HG02610 (cell line): ENCODE measurements around the gene C6orf132.
"Not testable (repeated sequence)": the region's sequence is repeated elsewhere in the genome, so short reads cannot be mapped to it uniquely, and the experiment has no call there.

Source experiments
- ATAC-seq: cut with Tn5 transposase; IDR thresholded peaks from one replicate; pipeline ENCODE4 v1.9.1; 2021; ENCODE audit warnings: mild to moderate bottlenecking, moderate library complexity; ENCODE audit not compliant: unreplicated experiment

Gene C6orf132

GRCh38 chr6:42142118-42142835, at the start of gene C6orf132:
TSS of gene C6orf132 (minus strand) at chr6:42142620. CDS start at chr6:42142444, 176 bp downstream.
- no peak for ATAC-seq

- ATAC-seq, result no peak
Measured at GRCh38 chr6:42190554-42191183, 48.2 kb upstream of the C6orf132 start.

- no peak for ATAC-seq
Measured at GRCh38 chr6:42188406-42188805, 46.0 kb upstream of the C6orf132 start.

- ATAC-seq, result no peak
Measured at GRCh38 chr6:42185597-42185996, 43.2 kb upstream of the C6orf132 start.

GRCh38 chr6:42184475-42184874, 42.1 kb upstream of the C6orf132 start:
- no peak for ATAC-seq

- ATAC-seq, result no peak
Measured at GRCh38 chr6:42182101-42182500, 39.7 kb upstream of the C6orf132 start.

GRCh38 chr6:42179945-42180313, 37.5 kb upstream of the C6orf132 start:
- no peak for ATAC-seq

GRCh38 chr6:42179261-42179944, 37.0 kb upstream of the C6orf132 start:
- no peak for ATAC-seq

GRCh38 chr6:42177514-42178364, 35.3 kb upstream of the C6orf132 start:
- no peak for ATAC-seq

- no peak for ATAC-seq
Measured at GRCh38 chr6:42176981-42177380, 34.6 kb upstream of the C6orf132 start.

GRCh38 chr6:42175860-42176259, 33.4 kb upstream of the C6orf132 start:
- no peak for ATAC-seq

GRCh38 chr6:42173101-42173500, 30.7 kb upstream of the C6orf132 start, which contains the start of gene GUCA1A:
TSS of gene GUCA1A (plus strand) at chr6:42173364. CDS start at chr6:42173614, 250 bp downstream.
- no peak for ATAC-seq

GRCh38 chr6:42171813-42172581, 29.6 kb upstream of the C6orf132 start:
- no peak for ATAC-seq

GRCh38 chr6:42169780-42170179, 27.4 kb upstream of the C6orf132 start:
- not testable (repeated sequence) for ATAC-seq

GRCh38 chr6:42168650-42169049, 26.2 kb upstream of the C6orf132 start:
- ATAC-seq, result no peak

- no peak for ATAC-seq
Measured at GRCh38 chr6:42166444-42167141, 24.2 kb upstream of the C6orf132 start.

- no peak for ATAC-seq
Measured at GRCh38 chr6:42165016-42165415, 22.6 kb upstream of the C6orf132 start.

GRCh38 chr6:42163981-42164380, 21.6 kb upstream of the C6orf132 start:
- no peak for ATAC-seq

GRCh38 chr6:42162812-42163211, 20.4 kb upstream of the C6orf132 start:
- no peak for ATAC-seq

- no peak for ATAC-seq
Measured at GRCh38 chr6:42162384-42162783, 20.0 kb upstream of the C6orf132 start.
